Occipital lobe (tissue), 2 donors: Measurements from ENCODE around the gene CCDC138. TPM values are rescaled to one million over a fixed set of nuclear protein-coding genes. Genes with fewer than 3 reads are reported as not detected.
"Not testable (repeated sequence)": the region's sequence is repeated elsewhere in the genome, so short reads cannot be mapped to it uniquely, and the experiment has no call there.

Source experiments
- DNase-seq: peaks from one replicate; lab custom pipeline; 2025; lab: John Stamatoyannopoulos, UW
- total RNA-seq: library from RNA; depleted of rRNA; stranded (reverse); fragments of >200 nt; gene quantifications from one replicate; pipeline ENCODE4 v1.2.3, GENCODE V29; 2014

CCDC138 gene
- 48.4 TPM for total RNA-seq

- peak; percentile 80 for DNase-seq
Measured at GRCh38 chr2:108786354-108787215, at the start of gene CCDC138. Gene CCDC138, plus strand, starts transcription at chr2:108786771. Its CDS starts 52 bp downstream, at chr2:108786823.

- DNase-seq, result not testable (repeated sequence)
Measured at GRCh38 chr2:108757973-108758372, 28.6 kb upstream of the CCDC138 start.

- not testable (repeated sequence) for DNase-seq
Measured at GRCh38 chr2:108762618-108763017, 24.0 kb upstream of the CCDC138 start.

- DNase-seq, result not testable (repeated sequence)
Measured at GRCh38 chr2:108766671-108767070, 19.9 kb upstream of the CCDC138 start.

GRCh38 chr2:108767859-108768258 lies 18.7 kb upstream of the CCDC138 start:
- DNase-seq, result not testable (repeated sequence)

- no peak for DNase-seq
Measured at GRCh38 chr2:108776475-108776874, 10.1 kb upstream of the CCDC138 start.

GRCh38 chr2:108778857-108779256 lies 7.7 kb upstream of the CCDC138 start:
- DNase-seq, result no peak

- DNase-seq, result no peak
Measured at GRCh38 chr2:108786008-108786353, 590 bp upstream of the CCDC138 start.

GRCh38 chr2:108787216-108787541 lies 608 bp downstream of the CCDC138 start:
- DNase-seq, result no peak

GRCh38 chr2:108803045-108803736 lies 16.6 kb downstream of the CCDC138 start:
- no peak for DNase-seq

GRCh38 chr2:108805032-108805431 lies 18.5 kb downstream of the CCDC138 start:
- DNase-seq, result no peak

- no peak for DNase-seq
Measured at GRCh38 chr2:108805782-108806181, 19.2 kb downstream of the CCDC138 start.

- DNase-seq, result no peak
Measured at GRCh38 chr2:108806371-108807113, 20.0 kb downstream of the CCDC138 start.

- no peak for DNase-seq
Measured at GRCh38 chr2:108809936-108810335, 23.4 kb downstream of the CCDC138 start.

- no peak for DNase-seq
Measured at GRCh38 chr2:108810993-108811957, 24.7 kb downstream of the CCDC138 start.

GRCh38 chr2:108813732-108814131 lies 27.2 kb downstream of the CCDC138 start:
- no peak for DNase-seq

- DNase-seq, result no peak
Measured at GRCh38 chr2:108820482-108820881, 33.9 kb downstream of the CCDC138 start.

- no peak for DNase-seq
Measured at GRCh38 chr2:108823286-108823685, 36.7 kb downstream of the CCDC138 start.

GRCh38 chr2:108824316-108825070 lies 37.9 kb downstream of the CCDC138 start:
- no peak for DNase-seq

GRCh38 chr2:108825254-108825653 lies 38.7 kb downstream of the CCDC138 start:
- DNase-seq, result no peak
